Sigmoid colon (tissue), 7 donors: ENCODE results near the gene GPR148. TPM values are rescaled to one million over a fixed set of nuclear protein-coding genes. Genes with fewer than 3 reads are reported as not detected.
"Not testable (repeated sequence)": the region's sequence is repeated elsewhere in the genome, so short reads cannot be mapped to it uniquely, and the experiment has no call there.

Experiments used
- DNase-seq: peaks from one replicate; pipeline ENCODE4 v3.0.0-alpha.2; 2019
- H3K27ac ChIP-seq, 4 donors: fragments of 200-600 bp; sonication (generic); one replicate each; pipeline ENCODE4 v1.5.1; 2016 to 2019; ENCODE audit warnings: mild to moderate bottlenecking in 1 of 4
- H3K27me3 ChIP-seq, 3 donors: fragments of 200-600 bp; sonication (generic); one replicate each; pipeline ENCODE4 v1.5.1; 2019; ENCODE audit warnings: mild to moderate bottlenecking in 1 of 3
- H3K36me3 ChIP-seq, 4 donors: fragments of 200-600 bp; sonication (generic); one replicate each; pipeline ENCODE4 v1.5.1; 2016 to 2019
- H3K4me1 ChIP-seq, 4 donors: fragments of 200-600 bp; sonication (generic); one replicate each; pipeline ENCODE4 v1.5.1; 2017 to 2019
- H3K4me3 ChIP-seq, 4 donors: fragments of 200-600 bp; sonication (generic); one replicate each; pipeline ENCODE4 v1.5.1; 2017 to 2019; ENCODE audit warnings: mild to moderate bottlenecking in 2 of 4, moderate library complexity in 1 of 4
- H3K9me3 ChIP-seq, 4 donors: fragments of 200-600 bp in 3 of 4; sonication (generic) in 3 of 4; one replicate each; pipeline versions ENCODE4 v1.5.1 to v1.6.1; 2013 to 2019
- EP300 ChIP-seq, 4 donors: sonication (generic); formaldehyde crosslinking; IDR thresholded peaks; one replicate each; pipeline ENCODE4 v1.6.1; 2017; ENCODE audit warnings: antibody characterized with exemption in 4 of 4
- POLR2A ChIP-seq, 2 donors: fragments of 450-650 bp; IDR thresholded peaks; one replicate each; pipeline ENCODE4 v1.6.1; 2016; ENCODE audit warnings: antibody characterized with exemption in 2 of 2, mild to moderate bottlenecking in 2 of 2, moderate library complexity in 2 of 2
- POLR2AphosphoS5 ChIP-seq, 4 donors: sonication (generic); formaldehyde crosslinking; IDR thresholded peaks; one replicate each; pipeline ENCODE4 v1.6.1; 2017; ENCODE audit warnings: antibody characterized with exemption in 4 of 4
- WGBS, 2 donors: extraction: QIAGEN DNeasy Blood & Tissue Kit; methylation state at CpG; one replicate each; pipeline ENCODE4 v1.1.7; 2013; 5-methylcytosine and 5-hydroxymethylcytosine counted together
- intact Hi-C: fragments of 100-400 bp; cut with DNase I; formaldehyde crosslinking; loops from one replicate; pipeline ENCODE4 v1.15.1; 2023
- polyA plus RNA-seq, 3 donors: library from polyadenylated mRNA; stranded (reverse); fragments of 200-250 nt; gene quantifications; one replicate each; pipeline ENCODE4 v1.2.3, GENCODE V29; 2013
- total RNA-seq, 4 donors: library from RNA; depleted of rRNA; stranded (reverse); fragments of >200 nt; gene quantifications; one replicate each; pipeline ENCODE4 v1.1.0, GENCODE V29; 2016
- TF ChIP-seq, protein P1 (sequence below), 4 experiments: fragments of 450-650 bp in 3 of 4; fragments of 200-600 bp in 1 of 4; IDR thresholded peaks; one replicate each; pipeline ENCODE4 v1.5.1; 2016 to 2019; ENCODE audit warnings: antibody characterized with exemption in 4 of 4, mild to moderate bottlenecking in 3 of 4, moderate library complexity in 2 of 4
- donor health status: healthy with polysubstance abuse.
- donor health status: Bipolar disorder and iron deficiency.
- donor health status: healthy.

GPR148 gene
- total and polyA plus RNA-seq, 7 donors = 0.04 TPM; not detected in 6

DNA sequence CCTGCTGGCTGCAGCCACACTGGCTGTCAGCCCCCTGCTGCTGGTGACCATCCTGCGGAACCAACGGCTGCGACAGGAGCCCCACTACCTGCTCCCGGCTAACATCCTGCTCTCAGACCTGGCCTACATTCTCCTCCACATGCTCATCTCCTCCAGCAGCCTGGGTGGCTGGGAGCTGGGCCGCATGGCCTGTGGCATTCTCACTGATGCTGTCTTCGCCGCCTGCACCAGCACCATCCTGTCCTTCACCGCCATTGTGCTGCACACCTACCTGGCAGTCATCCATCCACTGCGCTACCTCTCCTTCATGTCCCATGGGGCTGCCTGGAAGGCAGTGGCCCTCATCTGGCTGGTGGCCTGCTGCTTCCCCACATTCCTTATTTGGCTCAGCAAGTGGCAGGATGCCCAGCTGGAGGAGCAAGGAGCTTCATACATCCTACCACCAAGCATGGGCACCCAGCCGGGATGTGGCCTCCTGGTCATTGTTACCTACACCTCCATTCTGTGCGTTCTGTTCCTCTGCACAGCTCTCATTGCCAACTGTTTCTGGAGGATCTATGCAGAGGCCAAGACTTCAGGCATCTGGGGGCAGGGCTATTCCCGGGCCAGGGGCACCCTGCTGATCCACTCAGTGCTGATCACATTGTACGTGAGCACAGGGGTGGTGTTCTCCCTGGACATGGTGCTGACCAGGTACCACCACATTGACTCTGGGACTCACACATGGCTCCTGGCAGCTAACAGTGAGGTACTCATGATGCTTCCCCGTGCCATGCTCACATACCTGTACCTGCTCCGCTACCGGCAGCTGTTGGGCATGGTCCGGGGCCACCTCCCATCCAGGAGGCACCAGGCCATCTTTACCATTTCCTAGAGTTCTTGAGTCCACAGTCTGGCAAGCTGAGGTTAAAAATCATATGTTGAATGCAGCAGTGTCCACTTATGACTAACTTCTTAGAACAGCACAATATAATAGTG lies 741 bp downstream of the GPR148 start:
- intact Hi-C loops = no loop called here
- H3K36me3 ChIP-seq = no peaks in the 10 kb centered on the region
- H3K27ac ChIP-seq = no peak overlapping the region
- TF ChIP-seq POLR2AphosphoS5 (IDR thresholded peaks at IDR 0.05) (no peak), POLR2A (IDR thresholded peaks at IDR 0.05) (no peak), EP300 (IDR thresholded peaks at IDR 0.05) (no peak)
- TF ChIP-seq, protein P1, sequence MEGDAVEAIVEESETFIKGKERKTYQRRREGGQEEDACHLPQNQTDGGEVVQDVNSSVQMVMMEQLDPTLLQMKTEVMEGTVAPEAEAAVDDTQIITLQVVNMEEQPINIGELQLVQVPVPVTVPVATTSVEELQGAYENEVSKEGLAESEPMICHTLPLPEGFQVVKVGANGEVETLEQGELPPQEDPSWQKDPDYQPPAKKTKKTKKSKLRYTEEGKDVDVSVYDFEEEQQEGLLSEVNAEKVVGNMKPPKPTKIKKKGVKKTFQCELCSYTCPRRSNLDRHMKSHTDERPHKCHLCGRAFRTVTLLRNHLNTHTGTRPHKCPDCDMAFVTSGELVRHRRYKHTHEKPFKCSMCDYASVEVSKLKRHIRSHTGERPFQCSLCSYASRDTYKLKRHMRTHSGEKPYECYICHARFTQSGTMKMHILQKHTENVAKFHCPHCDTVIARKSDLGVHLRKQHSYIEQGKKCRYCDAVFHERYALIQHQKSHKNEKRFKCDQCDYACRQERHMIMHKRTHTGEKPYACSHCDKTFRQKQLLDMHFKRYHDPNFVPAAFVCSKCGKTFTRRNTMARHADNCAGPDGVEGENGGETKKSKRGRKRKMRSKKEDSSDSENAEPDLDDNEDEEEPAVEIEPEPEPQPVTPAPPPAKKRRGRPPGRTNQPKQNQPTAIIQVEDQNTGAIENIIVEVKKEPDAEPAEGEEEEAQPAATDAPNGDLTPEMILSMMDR (IDR thresholded peaks at IDR 0.05) = no peak
- no peak for DNase-seq
- H3K4me3 ChIP-seq = no peak overlapping the region
- 94 to 95% methylated on average over 17 of the region's 17 CpGs for WGBS, 2 donors
- H3K4me1 ChIP-seq = peaks cover 0 to 19% (median 19%) of the 10 kb centered on the region in 4 donors
- H3K9me3 ChIP-seq = no peaks in the 10 kb centered on the region
- peaks cover 0 to 17% (median 0%) of the 10 kb centered on the region in 3 donors for H3K27me3 ChIP-seq

DNA sequence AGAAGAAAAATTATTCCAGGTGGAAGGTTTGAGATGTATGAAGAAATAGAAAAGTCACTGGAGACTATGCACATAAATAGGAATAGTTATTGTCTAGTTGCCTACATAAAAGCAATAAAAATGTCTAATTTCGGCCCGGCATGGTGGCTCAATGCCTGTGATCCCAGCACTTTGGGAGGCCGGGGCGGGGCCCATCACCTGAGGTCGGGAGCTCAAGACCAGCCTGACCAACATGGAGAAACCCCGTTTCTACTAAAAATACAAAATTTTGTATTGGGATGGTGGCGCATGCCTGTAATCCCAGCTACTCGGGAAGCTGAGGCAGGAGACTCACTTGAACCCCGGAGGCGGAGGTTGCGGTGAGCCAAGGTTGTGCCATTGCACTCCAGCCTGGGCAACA lies 3.4 kb downstream of the GPR148 start:
- H3K27me3 ChIP-seq, H3K9me3 ChIP-seq, H3K36me3 ChIP-seq, intact Hi-C loops, H3K4me1 ChIP-seq, H3K27ac ChIP-seq, DNase-seq, H3K4me3 ChIP-seq: not testable (repeated sequence)
- WGBS, 2 donors = 84 to 92% methylated on average over 11 of the region's 11 CpGs

DNA sequence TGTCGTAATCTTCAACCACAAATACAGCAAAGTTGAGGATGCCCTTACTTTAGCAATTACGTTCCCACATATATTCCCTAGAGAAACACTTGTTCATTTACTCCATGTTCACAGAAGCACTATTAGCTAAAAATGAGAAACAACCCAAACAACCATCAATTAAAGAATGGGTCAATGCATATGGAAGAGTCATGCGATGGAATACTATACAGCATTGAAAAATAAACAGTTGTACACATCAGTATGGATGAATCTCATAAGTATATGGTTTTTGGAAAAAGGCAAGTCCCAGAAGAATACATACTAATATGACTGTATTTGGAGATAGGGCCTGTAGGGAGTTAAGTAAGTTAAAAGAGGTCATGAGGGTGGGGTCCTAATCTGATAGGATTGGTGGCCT lies 6.3 kb downstream of the GPR148 start:
- intact Hi-C loops = no loop called here
- no peak for DNase-seq
- Histone ChIP-seq H3K4me1 (no peaks in the 10 kb centered on the region), H3K27me3 (peaks cover 0 to 9% (median 0%) of the 10 kb centered on the region in 3 donors), H3K27ac (no peak overlapping the region), H3K9me3 (peaks cover 0 to 3% (median 0%) of the 10 kb centered on the region in 4 donors), H3K4me3 (no peak overlapping the region), H3K36me3 (no peaks in the 10 kb centered on the region)
- TF ChIP-seq POLR2AphosphoS5 (IDR thresholded peaks at IDR 0.05) = no peak
- TF ChIP-seq, protein P1 (IDR thresholded peaks at IDR 0.05) = no peak
- TF ChIP-seq POLR2A (IDR thresholded peaks at IDR 0.05) = no peak
- no peak for TF ChIP-seq EP300 (IDR thresholded peaks at IDR 0.05)
- whole genome bisulfite sequencing, 2 donors = 96 to 97% methylated on average over 3 of the region's 3 CpGs

GRCh38 chr2:130736487-130736886 lies 7.6 kb downstream of the GPR148 start:
- Histone ChIP-seq H3K27me3 (peaks cover 0 to 12% (median 0%) of the 10 kb centered on the region in 3 donors), H3K36me3 (no peaks in the 10 kb centered on the region), H3K4me1 (no peaks in the 10 kb centered on the region), H3K4me3 (no peak overlapping the region), H3K9me3 (peaks cover 0 to 3% (median 0%) of the 10 kb centered on the region in 4 donors), H3K27ac (no peak overlapping the region)
- intact Hi-C loops = no loop called here
- WGBS, 2 donors = 76 to 82% methylated on average over 6 of the region's 6 CpGs
- TF ChIP-seq POLR2AphosphoS5 (IDR thresholded peaks at IDR 0.05) (no peak), POLR2A (IDR thresholded peaks at IDR 0.05) (no peak), EP300 (IDR thresholded peaks at IDR 0.05) (no peak)
- TF ChIP-seq, protein P1 (IDR thresholded peaks at IDR 0.05) = no peak
- DNase-seq = no peak

DNA sequence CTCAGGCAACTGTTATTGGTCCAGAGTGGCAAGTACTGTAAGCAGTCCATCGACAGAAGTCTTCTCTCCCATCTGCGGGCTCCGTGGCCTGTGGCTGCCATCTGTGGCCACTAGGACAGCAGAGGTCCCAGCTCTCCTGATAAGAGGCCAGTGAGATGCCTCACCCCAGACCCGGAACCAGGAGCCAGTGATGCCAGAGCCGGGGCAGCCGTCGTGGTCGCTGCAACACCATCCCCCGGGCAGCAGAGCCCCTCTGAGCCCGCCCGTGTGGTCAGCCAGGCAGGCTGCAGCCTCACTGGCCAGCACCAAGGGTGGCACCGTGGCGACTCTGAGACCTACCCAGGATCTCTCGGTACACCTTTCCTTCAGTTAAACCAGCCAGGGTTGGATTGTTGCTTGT lies 8.7 kb downstream of the GPR148 start:
- H3K4me1 ChIP-seq = no peaks in the 10 kb centered on the region
- peaks cover 0 to 3% (median 0%) of the 10 kb centered on the region in 4 donors for H3K9me3 ChIP-seq
- no peaks in the 10 kb centered on the region for H3K36me3 ChIP-seq
- WGBS, 2 donors = 92% methylated on average over 14 of the region's 14 CpGs
- no peak for DNase-seq
- H3K27me3 ChIP-seq = peaks cover 0 to 12% (median 0%) of the 10 kb centered on the region in 3 donors
- TF ChIP-seq, protein P1 (IDR thresholded peaks at IDR 0.05) = no peak
- TF ChIP-seq POLR2A (IDR thresholded peaks at IDR 0.05) (no peak), POLR2AphosphoS5 (IDR thresholded peaks at IDR 0.05) (no peak), EP300 (IDR thresholded peaks at IDR 0.05) (no peak)
- intact Hi-C loops = no loop called here
- no peak overlapping the region for H3K27ac ChIP-seq
- H3K4me3 ChIP-seq = no peak overlapping the region
